ENCODE measurements around the gene PTGS1. TPM values are rescaled to one million over a fixed set of nuclear protein-coding genes. Genes with fewer than 3 reads are reported as not detected.

PTGS1 gene
- total and polyA plus RNA-seq, 8 donors = 0.32 to 9.9 (median 0.99) TPM

DNA sequence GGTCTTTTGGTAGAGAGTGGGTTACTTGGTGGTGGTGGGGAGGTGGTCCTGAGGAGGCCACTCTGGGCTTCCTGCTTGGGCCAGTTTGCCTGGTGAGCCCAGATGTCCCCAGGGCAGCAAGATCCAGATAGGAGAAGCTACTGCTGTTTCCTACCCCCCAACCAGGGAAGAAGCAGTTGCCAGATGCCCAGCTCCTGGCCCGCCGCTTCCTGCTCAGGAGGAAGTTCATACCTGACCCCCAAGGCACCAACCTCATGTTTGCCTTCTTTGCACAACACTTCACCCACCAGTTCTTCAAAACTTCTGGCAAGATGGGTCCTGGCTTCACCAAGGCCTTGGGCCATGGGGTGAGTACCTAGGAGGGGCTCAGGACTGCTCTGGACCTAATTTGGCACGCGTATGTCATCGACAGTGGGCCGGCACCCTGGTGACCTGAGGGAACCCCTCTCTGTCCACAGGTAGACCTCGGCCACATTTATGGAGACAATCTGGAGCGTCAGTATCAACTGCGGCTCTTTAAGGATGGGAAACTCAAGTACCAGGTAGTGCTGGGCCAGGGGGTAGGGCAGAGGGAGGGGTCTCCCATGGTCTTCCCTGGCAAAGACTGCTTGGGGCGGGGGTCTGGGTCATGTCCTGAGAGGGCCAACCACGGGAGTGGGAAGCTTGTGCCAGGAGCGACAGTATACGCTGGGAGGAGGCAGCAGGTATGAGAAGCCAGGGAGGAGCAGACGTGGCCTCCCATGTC is 10.6 kb downstream of the PTGS1 start:
- H3K27ac ChIP-seq = no peak overlapping the region
- TF ChIP-seq, protein P1, sequence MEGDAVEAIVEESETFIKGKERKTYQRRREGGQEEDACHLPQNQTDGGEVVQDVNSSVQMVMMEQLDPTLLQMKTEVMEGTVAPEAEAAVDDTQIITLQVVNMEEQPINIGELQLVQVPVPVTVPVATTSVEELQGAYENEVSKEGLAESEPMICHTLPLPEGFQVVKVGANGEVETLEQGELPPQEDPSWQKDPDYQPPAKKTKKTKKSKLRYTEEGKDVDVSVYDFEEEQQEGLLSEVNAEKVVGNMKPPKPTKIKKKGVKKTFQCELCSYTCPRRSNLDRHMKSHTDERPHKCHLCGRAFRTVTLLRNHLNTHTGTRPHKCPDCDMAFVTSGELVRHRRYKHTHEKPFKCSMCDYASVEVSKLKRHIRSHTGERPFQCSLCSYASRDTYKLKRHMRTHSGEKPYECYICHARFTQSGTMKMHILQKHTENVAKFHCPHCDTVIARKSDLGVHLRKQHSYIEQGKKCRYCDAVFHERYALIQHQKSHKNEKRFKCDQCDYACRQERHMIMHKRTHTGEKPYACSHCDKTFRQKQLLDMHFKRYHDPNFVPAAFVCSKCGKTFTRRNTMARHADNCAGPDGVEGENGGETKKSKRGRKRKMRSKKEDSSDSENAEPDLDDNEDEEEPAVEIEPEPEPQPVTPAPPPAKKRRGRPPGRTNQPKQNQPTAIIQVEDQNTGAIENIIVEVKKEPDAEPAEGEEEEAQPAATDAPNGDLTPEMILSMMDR (IDR thresholded peaks at IDR 0.05) = no peak
- DNase-seq (no peak), ATAC-seq (no peak), FAIRE-seq (no peak)
- H3K36me3 ChIP-seq = no peaks in the 10 kb centered on the region
- intact Hi-C loops (cut with DNase I) = no loop called here
- no peaks in the 10 kb centered on the region for H3K27me3 ChIP-seq
- H3K4me3 ChIP-seq = no peak overlapping the region
- H3K4me1 ChIP-seq = no peaks in the 10 kb centered on the region
- H3K9me3 ChIP-seq = no peaks in the 10 kb centered on the region
- WGBS, 2 donors = 83 to 89% methylated on average over 14 of the region's 14 CpGs

DNA sequence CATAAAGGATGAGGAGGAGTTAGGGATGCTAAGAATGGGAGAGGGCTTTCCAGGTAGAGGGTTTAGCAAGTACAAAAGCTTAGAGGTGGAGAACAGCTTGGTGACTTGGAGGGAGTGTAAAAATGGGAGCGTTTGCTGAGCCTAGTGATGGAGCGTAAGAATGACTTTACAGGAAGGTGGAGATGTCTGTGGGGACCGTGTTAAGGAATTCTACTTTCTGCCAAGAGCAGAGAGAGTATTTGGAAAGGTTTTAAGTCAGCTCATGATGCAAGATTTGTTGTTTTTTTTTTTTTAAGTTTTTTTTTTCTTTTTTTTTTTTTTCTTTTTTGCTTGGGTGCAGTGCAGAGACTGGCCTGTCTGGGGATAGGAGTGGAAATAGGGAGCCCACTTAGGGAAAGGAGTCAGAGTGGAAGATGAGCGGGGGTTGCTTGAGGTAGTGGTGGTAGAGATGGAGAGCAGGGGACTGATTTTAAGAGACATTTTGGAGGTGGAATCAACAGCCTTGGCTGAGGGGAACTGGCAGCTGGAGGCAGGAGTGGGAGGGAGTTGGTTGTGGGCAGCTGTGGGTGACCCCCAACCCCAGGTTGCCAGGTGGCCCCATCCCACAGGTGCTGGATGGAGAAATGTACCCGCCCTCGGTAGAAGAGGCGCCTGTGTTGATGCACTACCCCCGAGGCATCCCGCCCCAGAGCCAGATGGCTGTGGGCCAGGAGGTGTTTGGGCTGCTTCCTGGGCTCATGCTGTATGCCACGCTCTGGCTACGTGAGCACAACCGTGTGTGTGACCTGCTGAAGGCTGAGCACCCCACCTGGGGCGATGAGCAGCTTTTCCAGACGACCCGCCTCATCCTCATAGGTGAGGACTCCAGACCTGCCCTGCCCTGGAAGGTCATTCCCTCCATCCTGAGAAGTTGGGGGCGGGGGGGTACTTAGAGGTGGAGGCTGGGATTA is 12.4 kb downstream of the PTGS1 start:
- Histone ChIP-seq H3K36me3 (no peaks in the 10 kb centered on the region), H3K27ac (no peak overlapping the region), H3K9me3 (no peaks in the 10 kb centered on the region), H3K4me3 (no peak overlapping the region), H3K27me3 (no peaks in the 10 kb centered on the region), H3K4me1 (no peaks in the 10 kb centered on the region)
- FAIRE-seq = no peak
- WGBS, 2 donors = 63 to 72% methylated on average over 16 of the region's 16 CpGs
- TF ChIP-seq, protein P1 (IDR thresholded peaks at IDR 0.05) = no peak
- ATAC-seq = peak in 1 of 4 donors; percentile 44
- DNase-seq = no peak
- intact Hi-C loops (cut with DNase I) = no loop called here

DNA sequence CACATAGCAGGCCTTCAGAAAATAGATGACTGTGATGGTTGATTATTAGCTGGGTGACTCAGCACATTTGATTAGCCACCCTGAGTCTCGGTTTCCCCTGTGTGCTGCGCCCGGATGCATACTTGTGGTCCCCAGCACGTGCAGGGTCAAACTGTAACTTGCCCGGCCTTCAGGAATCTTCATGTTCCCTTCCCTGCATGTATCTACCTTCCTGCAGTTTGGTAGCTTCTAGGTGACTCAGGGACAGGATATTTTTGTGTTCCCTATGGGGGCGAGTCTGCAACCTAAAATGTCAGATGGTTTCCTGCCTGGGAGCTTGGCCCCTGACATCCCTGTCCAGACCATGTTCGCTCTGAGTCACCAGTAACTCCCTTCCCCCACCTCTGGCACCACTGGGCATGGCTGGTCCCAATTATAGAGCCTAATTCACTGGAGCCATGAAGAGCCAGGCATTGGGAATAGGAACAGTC is 13.2 kb downstream of the PTGS1 start:
- intact Hi-C loops (cut with DNase I) = no loop called here
- no peak for ATAC-seq
- Histone ChIP-seq H3K9me3 (no peaks in the 10 kb centered on the region), H3K27ac (no peak overlapping the region), H3K36me3 (no peaks in the 10 kb centered on the region), H3K4me1 (no peaks in the 10 kb centered on the region), H3K27me3 (no peaks in the 10 kb centered on the region), H3K4me3 (no peak overlapping the region)
- TF ChIP-seq, protein P1 (IDR thresholded peaks at IDR 0.05) = no peak
- WGBS, 2 donors = 78 to 84% methylated on average over 7 of the region's 7 CpGs
- no peak for DNase-seq
- FAIRE-seq = no peak

DNA sequence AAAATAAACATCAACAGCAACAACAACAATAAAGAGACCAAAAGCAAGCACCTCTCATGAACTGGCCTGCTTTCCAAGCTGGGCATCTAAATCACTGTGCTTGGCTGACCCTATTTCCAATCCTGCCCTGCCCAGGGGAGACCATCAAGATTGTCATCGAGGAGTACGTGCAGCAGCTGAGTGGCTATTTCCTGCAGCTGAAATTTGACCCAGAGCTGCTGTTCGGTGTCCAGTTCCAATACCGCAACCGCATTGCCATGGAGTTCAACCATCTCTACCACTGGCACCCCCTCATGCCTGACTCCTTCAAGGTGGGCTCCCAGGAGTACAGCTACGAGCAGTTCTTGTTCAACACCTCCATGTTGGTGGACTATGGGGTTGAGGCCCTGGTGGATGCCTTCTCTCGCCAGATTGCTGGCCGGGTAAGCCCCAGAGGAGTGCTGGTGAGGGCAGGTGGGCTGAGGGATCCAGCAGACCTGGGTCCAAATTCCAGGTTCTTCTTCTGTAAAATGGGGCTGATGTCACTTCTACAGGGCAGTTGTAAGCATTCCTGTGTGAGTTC is 15.6 kb downstream of the PTGS1 start:
- WGBS, 2 donors = 86 to 90% methylated on average over 8 of the region's 8 CpGs
- Histone ChIP-seq H3K4me3 (no peak overlapping the region), H3K4me1 (no peaks in the 10 kb centered on the region), H3K27me3 (no peaks in the 10 kb centered on the region), H3K27ac (no peak overlapping the region), H3K36me3 (no peaks in the 10 kb centered on the region), H3K9me3 (no peaks in the 10 kb centered on the region)
- intact Hi-C loops (cut with DNase I) = no loop called here
- TF ChIP-seq, protein P1 (IDR thresholded peaks at IDR 0.05) = no peak
- no peak for FAIRE-seq
- no peak for ATAC-seq
- DNase-seq = no peak
